Skin epidermis (tissue), 12 donors: Measurements from ENCODE around the gene ARHGAP22.

Experiments
- H3K27ac ChIP-seq, 21 experiments: fragments of 200-600 bp; sonication (generic) in 11 of 21; one replicate each; pipeline ENCODE4 v1.5.0; 2020; ENCODE audit warnings: mild to moderate bottlenecking in 3 of 21, inconsistent platforms in 2 of 21, moderate library complexity in 2 of 21
- H3K4me3 ChIP-seq, 7 experiments: fragments of 200-600 bp; sonication (generic) in 2 of 7; one replicate each; pipeline ENCODE4 v1.5.0; 2020; ENCODE audit warnings: inconsistent platforms in 2 of 7, mild to moderate bottlenecking in 2 of 7, moderate library complexity in 1 of 7

ARHGAP22 gene

DNA sequence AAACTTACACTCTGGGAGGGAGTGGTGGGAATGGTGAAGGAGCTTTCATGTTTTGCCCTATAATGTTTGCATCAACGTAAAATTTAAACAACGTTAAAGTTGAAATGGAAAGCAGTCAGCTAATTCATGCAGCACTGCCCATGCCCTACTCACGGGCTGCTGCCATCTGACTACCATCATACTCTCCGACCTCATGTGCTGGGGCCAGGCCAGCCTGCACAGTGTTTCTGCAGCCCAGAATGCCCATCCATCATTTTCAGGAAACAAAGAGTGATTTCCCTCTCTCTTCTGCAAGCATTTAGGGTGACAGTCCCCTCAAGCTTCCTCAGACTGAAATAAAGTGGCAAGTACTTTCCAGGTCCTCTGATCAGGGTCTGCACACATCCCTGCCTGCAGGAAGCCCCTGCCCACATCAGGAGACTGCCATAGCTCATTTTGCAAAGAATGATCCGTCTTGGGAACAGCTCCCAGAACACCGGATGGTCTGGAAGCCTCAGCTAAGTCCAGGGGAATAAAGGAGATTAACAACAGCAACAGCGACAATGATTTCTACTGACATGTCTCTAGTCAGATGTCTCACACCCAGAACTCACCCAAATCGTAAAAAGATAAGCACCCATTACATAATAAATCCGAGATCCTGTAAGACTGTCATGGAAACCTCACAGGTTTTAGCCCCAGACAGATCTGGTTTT lies 40.3 kb downstream of the ARHGAP22 start:
- Histone ChIP-seq H3K4me3 (no peak overlapping the region), H3K27ac (no peak overlapping the region)

- Histone ChIP-seq H3K27ac (no peak overlapping the region), H3K4me3 (no peak overlapping the region)
Measured at GRCh38 chr10:48557511-48558123, 47.3 kb downstream of the ARHGAP22 start.

GRCh38 chr10:48556713-48557112 lies 48.2 kb downstream of the ARHGAP22 start:
- no peak overlapping the region for H3K4me3 ChIP-seq
- no peak overlapping the region for H3K27ac ChIP-seq

DNA sequence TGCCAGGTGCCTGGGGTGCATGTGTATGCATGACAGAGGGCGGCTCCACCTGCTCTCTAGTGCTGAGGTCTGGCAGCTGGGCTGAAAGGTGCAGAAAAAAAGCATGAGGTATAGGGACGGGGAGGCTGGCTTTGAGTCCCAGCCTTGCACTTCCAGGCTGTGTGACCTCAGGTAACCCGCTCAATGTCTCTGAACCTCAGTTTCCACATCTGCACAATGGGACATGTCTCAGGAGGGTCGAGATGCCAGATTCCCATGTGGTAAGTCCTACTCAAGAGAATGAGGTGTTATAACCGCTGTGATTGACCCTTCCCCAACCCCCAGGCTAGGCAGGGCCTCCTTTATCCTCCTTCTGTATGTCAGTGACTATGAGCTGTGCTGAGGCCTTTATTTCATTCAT lies 48.8 kb downstream of the ARHGAP22 start:
- peak overlapping the region in 1 of 21 experiments; percentile 12 for H3K27ac ChIP-seq
- H3K4me3 ChIP-seq = no peak overlapping the region

DNA sequence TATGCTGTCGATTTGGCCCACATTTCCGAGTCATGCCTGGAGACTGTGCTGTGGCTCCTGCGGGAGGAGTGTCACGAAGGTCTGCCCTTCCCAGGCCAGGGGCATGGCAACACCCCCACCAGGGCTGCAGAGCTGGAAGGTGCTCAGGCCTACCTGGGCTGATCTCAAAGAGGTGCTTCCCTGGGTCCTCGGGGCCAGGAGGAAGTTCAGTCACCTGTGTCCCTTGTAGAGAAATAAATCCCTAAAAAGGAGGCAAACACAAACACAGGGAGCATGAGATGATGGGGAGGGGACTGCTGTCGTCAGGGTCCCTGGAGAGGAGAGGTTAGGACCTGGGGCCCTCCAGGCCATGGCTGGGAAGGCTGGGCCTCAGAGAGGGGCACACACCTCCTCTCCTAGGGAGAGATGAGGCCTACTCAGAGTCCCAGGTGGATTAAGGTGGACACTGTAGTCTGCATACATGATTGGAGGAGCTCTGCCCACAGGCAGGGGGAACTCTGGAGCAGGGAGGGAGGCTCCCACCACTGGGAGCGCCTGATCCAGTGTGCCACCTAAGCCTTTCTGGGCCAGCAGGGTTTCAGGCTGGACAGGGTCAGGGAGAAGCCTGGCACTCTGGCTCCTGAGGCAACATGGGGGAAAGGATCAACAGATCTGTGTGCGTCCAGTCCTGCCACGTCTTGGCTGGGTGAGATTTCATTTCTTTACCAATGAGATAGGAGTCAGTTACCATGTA lies 49.4 kb downstream of the ARHGAP22 start:
- Histone ChIP-seq H3K4me3 (no peak overlapping the region), H3K27ac (peak overlapping the region in 2 of 21 experiments; percentile 12 to 32)

- no peak overlapping the region for H3K4me3 ChIP-seq
- H3K27ac ChIP-seq = no peak overlapping the region
Measured at GRCh38 chr10:48554656-48555055, 50.2 kb downstream of the ARHGAP22 start.

DNA sequence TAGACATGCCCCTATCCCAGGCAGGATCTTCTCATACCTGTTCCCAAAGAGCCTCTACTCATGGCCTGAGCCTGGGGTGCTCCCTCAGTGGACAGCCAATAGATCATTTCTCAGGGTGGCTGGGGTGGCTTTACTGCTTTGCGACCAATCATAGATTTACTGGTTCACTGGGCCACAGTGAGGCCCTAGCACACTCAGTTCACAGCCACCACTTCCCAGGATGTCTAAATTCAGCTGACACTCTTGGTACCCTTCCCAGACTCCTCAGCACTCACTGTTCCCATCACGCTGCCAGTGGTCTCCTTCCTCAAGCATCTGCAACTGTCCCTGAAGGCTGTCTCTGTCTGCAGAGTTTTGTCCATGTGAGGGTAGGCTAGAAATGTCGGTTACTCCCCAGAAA lies 50.6 kb downstream of the ARHGAP22 start:
- H3K4me3 ChIP-seq = no peak overlapping the region
- no peak overlapping the region for H3K27ac ChIP-seq

GRCh38 chr10:48552946-48553564 lies 51.8 kb downstream of the ARHGAP22 start:
- H3K4me3 ChIP-seq = no peak overlapping the region
- H3K27ac ChIP-seq = no peak overlapping the region

DNA sequence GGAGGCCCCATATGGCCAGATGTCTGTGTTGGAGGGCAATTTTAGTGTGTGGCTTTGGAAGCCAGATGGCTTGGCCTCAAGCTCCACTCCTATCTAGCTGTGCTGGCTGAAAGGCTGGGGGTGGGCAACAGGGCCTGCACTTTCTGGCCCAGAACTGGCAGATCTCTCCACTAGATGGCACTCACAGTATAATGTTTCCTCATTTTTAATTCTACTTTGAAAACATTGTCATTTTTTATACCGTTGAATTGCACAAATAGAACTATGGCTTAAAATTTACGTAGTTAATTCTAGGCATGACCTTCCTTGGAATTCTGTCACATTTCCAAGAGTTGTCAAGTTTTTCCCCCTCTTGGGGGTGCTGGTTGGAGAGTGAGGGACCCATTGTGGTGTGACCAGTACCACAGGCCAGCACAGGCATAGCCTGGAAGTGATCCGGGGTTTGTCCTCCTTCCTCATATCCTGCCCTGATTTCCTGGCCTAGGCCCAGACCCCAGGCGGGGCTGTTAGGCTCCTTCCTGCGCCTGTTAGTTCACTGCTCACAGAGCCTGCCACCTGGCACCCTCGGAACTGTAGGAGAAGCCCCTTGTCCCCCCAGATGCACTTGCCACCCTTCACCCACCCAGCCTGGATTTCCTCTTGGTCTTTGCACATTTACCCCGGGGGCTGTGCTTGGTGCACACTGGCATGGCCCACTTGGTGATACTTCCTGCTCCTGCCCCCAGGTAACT lies 52.8 kb downstream of the ARHGAP22 start:
- H3K27ac ChIP-seq = peak overlapping the region in 1 of 21 experiments; percentile 21
- no peak overlapping the region for H3K4me3 ChIP-seq

- H3K27ac ChIP-seq = no peak overlapping the region
- H3K4me3 ChIP-seq = no peak overlapping the region
Measured at GRCh38 chr10:48550977-48551376, 53.9 kb downstream of the ARHGAP22 start.

DNA sequence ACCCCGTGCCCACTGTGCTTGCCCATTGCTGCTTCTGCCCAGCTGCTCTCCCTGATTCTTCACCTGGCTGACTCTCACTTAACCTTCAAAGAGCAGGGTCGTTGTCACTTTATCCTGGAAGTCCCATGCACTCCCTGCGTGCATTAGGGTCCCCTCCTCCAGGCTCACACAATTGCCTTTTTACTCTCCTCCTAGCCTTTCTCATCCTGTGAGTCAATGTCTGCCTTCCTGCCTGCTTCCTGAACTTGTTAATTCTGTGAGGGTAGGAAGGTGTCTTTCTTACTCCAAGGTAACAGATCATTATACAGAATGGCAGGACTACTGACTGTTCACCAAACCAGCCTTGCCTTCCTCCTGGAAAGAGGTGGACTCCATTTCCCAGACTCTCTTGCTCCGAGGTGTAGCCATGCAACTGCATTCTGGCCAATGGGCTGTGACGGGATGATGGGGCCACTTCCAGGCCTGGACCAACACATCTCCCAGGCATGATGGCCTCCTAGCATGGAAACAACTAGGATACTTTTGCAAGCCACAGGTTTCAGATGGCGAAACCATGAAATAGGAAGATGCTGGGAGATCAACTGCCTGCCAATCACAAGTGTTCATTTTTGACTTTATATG lies 54.7 kb downstream of the ARHGAP22 start:
- Histone ChIP-seq H3K4me3 (no peak overlapping the region), H3K27ac (no peak overlapping the region)

- no peak overlapping the region for H3K27ac ChIP-seq
- H3K4me3 ChIP-seq = no peak overlapping the region
Measured at GRCh38 chr10:48549236-48549635, 55.6 kb downstream of the ARHGAP22 start.

DNA sequence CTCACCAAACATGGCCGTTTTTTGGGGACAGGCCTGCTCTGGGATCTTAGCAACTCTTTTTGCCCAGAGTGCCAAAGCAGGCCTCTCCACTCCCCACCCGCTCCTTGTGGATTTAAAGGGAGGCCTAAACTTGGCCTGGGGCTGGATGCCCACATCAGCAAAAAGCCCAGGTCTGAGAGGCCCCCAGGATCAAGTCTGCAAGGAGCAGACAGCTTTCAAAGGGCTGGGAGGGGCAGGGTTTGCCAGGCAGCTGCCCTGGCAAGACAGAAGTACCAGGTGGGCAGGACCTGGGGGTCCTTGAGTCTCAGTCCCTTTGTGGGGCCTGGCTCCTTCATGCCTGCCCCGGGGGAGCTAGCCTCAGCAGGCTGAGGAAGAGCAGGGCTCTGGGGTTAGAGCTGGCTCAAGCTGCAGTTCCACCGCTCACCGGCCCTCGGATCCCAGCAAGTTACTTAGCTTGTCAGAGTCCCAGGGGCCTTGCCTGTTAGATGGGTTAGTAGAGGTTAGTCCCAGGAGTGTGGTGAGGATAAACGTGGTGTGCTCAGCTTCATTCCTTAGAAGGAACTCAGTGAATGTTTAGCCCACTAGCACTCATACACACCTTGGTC lies 56.2 kb downstream of the ARHGAP22 start:
- Histone ChIP-seq H3K4me3 (no peak overlapping the region), H3K27ac (no peak overlapping the region)

DNA sequence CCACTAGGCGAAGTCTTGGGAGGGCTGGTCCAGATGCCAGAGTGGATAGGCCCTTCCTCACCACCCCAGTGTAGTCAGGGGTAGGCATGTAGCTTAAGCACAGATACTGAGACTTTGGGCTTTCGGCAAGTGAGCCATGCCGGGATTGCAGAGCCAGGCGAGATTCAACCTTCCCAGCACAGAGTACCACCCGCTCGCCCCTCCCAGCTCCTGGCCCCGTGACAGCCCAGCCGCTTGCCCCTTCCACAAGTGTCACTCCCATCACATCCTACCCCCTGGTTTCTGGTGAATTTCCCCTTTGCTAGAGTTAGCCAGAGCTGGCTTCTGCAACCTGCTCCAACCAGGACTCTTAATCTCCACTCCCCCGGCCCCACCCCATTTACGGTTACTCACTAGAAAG lies 56.9 kb downstream of the ARHGAP22 start:
- Histone ChIP-seq H3K4me3 (no peak overlapping the region), H3K27ac (no peak overlapping the region)

- H3K27ac ChIP-seq = no peak overlapping the region
- H3K4me3 ChIP-seq = no peak overlapping the region
Measured at GRCh38 chr10:48547061-48547895, 57.6 kb downstream of the ARHGAP22 start.

- no peak overlapping the region for H3K4me3 ChIP-seq
- no peak overlapping the region for H3K27ac ChIP-seq
Measured at GRCh38 chr10:48545462-48546145, 59.3 kb downstream of the ARHGAP22 start.

- H3K27ac ChIP-seq = no peak overlapping the region
Measured at GRCh38 chr10:48543182-48543844, 61.6 kb downstream of the ARHGAP22 start.

More at GRCh38 chr10:48543182-48543844, 61.6 kb downstream of the ARHGAP22 start:
- no peak overlapping the region for H3K4me3 ChIP-seq
